SKM-1 (cell line): ENCODE data around the gene VWA2.

Experiments used
- DNase-seq: peaks from one replicate; lab custom pipeline; 2025; ENCODE audit not compliant: unreplicated experiment; lab: John Stamatoyannopoulos, UW

Gene VWA2

DNA sequence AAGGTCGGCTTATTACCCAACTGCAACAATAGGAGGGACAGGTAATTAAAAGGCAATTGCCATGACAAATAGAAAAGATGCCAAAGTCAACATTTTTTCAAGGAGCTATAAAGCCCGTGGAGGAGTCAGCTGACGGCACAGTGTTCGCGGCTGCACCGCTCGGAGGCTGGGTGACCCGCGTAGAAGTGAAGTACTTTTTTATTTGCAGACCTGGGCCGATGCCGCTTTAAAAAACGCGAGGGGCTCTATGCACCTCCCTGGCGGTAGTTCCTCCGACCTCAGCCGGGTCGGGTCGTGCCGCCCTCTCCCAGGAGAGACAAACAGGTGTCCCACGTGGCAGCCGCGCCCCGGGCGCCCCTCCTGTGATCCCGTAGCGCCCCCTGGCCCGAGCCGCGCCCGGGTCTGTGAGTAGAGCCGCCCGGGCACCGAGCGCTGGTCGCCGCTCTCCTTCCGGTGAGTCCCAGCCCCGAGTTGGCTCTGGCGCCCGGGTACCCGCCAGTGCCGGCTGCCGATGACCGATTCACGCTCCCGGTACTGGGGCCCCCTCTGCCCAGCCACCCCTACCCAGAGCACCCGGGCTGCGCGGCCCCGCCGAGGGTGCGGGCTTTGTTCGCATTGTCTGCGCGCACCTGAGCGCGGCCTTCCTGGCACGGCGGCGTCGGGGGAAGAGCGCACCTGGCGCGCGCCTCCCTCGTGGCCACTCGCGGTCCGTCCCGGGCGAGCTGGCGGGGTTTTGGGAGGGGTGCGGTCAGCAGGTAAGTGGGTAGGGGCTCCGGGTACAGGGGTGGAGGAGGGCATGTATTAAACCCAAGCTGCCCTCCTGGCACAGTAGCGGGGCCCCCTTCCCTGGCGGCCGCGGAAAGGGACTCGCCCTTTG lies at the start of gene VWA2:
Gene VWA2, plus strand, starts transcription at position 138 of the 877 bp plus-strand sequence. CDS start 9,460 bp downstream, outside the sequence.
- DNase-seq: no peak

GRCh38 chr10:114189700-114190099 lies 49.4 kb upstream of the VWA2 start:
- DNase-seq: no peak

GRCh38 chr10:114195079-114195478 lies 44.0 kb upstream of the VWA2 start:
- no peak for DNase-seq

GRCh38 chr10:114199239-114199638 lies 39.8 kb upstream of the VWA2 start:
- no peak for DNase-seq

- no peak for DNase-seq
Measured at GRCh38 chr10:114202812-114203211, 36.2 kb upstream of the VWA2 start.

DNA sequence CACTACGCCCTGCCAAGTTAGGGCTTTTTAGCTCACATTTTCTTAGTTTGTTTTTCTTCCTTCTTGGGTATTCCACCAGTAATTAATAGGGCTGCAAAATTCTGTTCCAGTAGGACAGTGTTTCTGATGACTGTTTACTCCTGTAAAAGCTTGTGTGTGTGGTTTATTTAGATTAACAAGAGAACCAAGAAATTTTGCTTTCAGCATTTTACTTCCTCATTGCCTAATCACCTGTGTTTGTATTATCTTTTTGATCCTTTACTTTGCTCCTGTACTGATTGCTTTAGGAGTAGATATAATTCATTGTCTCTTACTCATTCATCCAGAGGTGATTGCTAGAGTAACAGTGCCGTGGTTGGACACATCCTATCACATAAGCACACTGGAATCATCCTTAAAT lies 32.2 kb upstream of the VWA2 start:
- DNase-seq: no peak

DNA sequence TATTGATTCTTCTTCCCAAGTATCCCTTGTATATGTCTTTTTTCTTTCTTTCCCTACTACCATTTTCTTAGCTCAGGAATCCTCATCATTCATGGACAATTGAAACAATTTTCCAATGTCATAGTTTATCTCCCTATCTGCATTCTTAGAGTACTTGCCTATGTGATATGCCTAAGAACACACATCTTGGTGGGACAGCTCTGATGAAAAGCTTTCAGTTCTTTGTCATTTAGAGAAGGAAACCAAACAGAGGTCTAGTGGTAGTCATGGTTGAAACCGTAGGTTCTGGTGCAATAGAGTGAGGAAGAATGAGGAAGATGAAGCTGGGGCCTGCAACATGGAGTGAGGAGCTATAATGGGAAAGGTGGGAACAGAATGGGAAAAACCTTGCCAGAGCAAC lies 31.7 kb upstream of the VWA2 start:
- DNase-seq: peak; percentile 28

GRCh38 chr10:114208351-114208750 lies 30.7 kb upstream of the VWA2 start:
- DNase-seq: no peak

- no peak for DNase-seq
Measured at GRCh38 chr10:114212153-114212552, 26.9 kb upstream of the VWA2 start.

- no peak for DNase-seq
Measured at GRCh38 chr10:114215033-114215432, 24.0 kb upstream of the VWA2 start.

DNA sequence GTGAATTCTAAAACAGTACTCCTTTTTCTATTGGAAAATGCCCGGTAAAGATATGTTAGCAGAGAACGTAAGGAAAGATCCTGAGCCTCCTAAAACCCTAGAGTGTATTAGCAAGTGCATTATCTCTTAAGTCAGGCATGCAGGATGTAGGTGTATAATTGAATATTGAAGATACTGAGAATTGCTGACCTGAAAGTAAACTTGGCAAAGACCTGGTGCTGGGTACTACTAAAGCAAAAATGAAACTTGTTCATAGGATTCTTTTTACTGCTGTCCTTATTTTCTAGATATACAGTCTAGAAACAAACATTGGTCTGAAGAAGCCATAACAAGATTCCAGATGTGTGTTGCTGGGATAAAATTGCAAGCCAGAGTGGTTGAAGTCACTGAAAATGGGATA lies 18.8 kb upstream of the VWA2 start:
- DNase-seq: no peak

DNA sequence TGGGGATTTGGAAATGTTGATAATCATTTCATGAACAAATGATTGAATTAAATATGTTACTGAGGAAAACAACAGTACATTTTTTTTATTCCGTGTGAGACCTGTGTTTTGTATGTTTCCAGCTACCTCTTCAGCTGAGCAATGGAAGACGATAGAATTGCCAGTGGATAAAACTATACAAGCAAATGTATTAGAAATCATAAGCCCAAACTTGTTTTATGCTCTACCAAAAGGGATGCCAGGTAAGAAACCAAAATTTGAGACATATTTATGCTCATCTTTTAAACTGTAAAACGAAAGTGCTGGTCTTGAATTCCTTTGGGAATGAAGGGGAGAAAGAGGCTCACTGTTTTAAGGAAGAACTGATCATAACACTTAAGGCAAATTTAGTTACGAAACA lies 17.8 kb upstream of the VWA2 start:
- no peak for DNase-seq

- no peak for DNase-seq
Measured at GRCh38 chr10:114223066-114223465, 16.0 kb upstream of the VWA2 start.

DNA sequence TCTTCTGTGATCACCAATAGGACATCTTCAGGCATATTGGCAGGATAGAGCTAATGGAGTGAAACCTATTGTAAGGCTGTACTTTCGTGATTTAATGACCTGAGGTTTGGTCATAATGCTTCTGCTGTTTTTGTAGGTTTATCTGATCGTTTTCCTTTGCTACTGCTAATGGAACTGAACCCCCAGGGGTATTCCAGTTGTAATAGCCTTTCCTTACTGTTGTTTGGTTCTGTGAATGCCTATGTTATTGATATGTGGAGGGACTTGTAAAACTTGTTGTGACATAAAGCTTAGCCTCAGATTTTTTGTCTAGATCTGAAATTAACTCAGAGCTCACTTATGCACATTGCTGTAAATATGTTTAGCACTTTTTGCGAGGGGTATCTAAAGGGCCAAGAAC lies 10.9 kb upstream of the VWA2 start:
- DNase-seq: no peak

GRCh38 chr10:114232561-114233176 lies 6.4 kb upstream of the VWA2 start:
- DNase-seq: no peak

DNA sequence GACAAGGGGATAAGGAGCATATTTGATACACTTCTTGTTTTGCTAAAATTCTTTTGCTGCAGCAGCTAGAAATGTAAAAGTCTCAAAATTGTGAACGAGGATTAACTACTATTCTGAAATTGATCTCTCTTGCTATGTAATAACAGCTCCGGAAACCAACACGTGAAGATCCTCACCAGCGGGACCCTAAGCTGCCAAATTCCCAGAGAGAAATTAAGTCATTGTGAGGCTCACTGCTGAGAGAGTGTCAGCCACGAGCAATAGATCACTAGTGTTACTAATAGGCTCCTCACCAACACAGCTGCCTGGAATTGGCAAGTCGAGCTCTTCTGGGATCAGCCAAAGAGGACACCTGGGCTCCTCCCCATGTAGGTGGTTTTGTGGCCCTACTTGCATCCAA lies 5.6 kb upstream of the VWA2 start:
- no peak for DNase-seq

DNA sequence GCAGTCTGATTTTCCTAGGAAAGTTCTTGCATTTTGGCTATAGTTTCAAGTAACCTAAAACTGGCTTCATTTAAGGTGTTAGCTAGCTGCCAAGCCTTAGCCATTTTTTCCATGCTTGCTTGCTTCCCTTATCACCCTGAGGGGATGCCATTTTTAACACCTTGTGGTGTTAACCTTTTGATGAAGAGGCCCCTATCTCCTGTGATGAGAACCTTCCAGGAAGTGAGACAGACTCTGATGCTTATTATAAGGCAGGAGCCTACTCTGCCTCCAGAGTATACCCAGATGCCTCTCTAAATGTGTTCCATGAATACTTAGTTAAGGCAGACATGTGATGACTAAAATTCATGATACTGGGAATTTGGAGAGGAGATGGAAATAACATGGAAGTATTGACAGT lies 4.9 kb upstream of the VWA2 start:
- no peak for DNase-seq

GRCh38 chr10:114239994-114240345 lies 916 bp downstream of the VWA2 start:
- no peak for DNase-seq

GRCh38 chr10:114242235-114242634 lies 3.2 kb downstream of the VWA2 start:
- DNase-seq: no peak

DNA sequence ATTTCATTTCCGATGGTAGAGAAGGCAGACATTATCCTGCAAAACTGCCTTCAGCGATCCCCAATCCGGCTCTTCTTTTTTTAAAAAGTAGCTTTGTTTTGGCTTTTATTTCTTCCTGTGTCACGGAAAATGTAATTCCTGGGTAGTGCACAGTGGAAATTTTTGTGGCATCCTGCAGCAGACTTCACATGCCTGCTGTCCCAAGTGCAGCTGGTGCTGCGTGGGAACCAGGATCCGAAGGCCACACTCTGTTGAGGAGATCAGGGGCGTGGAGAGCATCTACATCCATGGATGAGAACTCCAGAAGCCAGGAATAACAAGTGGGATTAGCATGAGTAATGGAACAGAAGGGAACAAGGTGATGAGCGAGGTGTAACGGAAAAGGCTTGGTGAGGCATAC lies 4.6 kb downstream of the VWA2 start:
- no peak for DNase-seq

DNA sequence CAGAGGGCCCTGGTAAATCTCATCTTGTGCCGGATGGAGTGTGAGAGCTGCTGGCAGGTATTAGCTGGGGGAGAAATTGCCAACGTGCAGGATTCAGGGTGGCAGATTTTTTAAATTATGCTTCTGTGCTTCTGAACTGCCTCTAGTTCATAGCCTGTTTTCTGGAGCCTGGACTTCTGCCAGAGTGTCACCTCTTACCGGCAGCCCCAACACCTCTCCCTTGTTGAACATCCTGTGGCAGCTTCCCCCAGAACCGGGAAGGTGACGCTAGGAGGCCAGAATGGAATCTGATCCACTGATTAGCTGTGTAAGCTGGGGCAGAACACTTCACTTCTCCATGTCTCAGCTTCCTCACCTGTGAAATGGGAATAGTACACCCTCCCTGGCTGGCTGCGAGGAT lies 5.1 kb downstream of the VWA2 start:
- DNase-seq: no peak

- DNase-seq: no peak
Measured at GRCh38 chr10:114245121-114245791, 6.2 kb downstream of the VWA2 start.
